ENCODE measurements around the gene COL8A2.

- peak; percentile 93 for TF ChIP-seq POLR2AphosphoS5 (IDR thresholded peaks at IDR 0.05)
- TF ChIP-seq CTCF (IDR thresholded peaks at IDR 0.05): no peak
Measured at GRCh38 chr1:36136535-36136934, 11.5 kb upstream of the COL8A2 start.
